Activated CD8-positive, alpha-beta T cell treated with anti-CD3 and anti-CD28 coated beads for 36 hours (primary cell): Measurements from ENCODE around the gene CNIH1. TPM values are rescaled to one million over a fixed set of nuclear protein-coding genes. Genes with fewer than 3 reads are reported as not detected.

ENCODE experiments used
- ATAC-seq: fragments of 200-7000 bp; cut with Tn5 transposase; one replicate; pipeline ENCODE4 v1.10.0; 2021; ENCODE audit warnings: mild to moderate bottlenecking, moderate library complexity
- CTCF ChIA-PET: fragments of 350-600 bp; sonication (Branson Sonifier 250); formaldehyde crosslinking; loops from one replicate; lab custom pipeline; 2021; ENCODE audit warnings: antibody characterized with exemption; lab: Charles Lee
- POLR2A ChIA-PET: fragments of 350-600 bp; sonication (Branson Sonifier 250); formaldehyde crosslinking; loops from one replicate; lab custom pipeline; 2021; ENCODE audit warnings: antibody characterized with exemption; lab: Charles Lee
- DNase-seq: peaks from one replicate; pipeline ENCODE4 v3.0.0-alpha.2; 2020
- H3K27ac Mint-ChIP-seq: one replicate; pipeline ENCODE4 v1.8.0; 2021; ENCODE audit warnings: mild to moderate bottlenecking, mixed read lengths
- H3K27me3 Mint-ChIP-seq: one replicate; pipeline ENCODE4 v1.8.0; 2021; ENCODE audit warnings: mixed read lengths
- H3K36me3 Mint-ChIP-seq: one replicate; pipeline ENCODE4 v1.8.0; 2021; ENCODE audit warnings: low read depth, mixed read lengths
- H3K4me1 Mint-ChIP-seq: one replicate; pipeline ENCODE4 v1.8.0; 2021; ENCODE audit warnings: low read depth, mixed read lengths
- H3K4me3 Mint-ChIP-seq: one replicate; pipeline ENCODE4 v1.8.0; 2021; ENCODE audit warnings: mild to moderate bottlenecking, moderate library complexity, mixed read lengths
- H3K9me3 Mint-ChIP-seq: one replicate; pipeline ENCODE4 v1.8.0; 2021; ENCODE audit warnings: mixed read lengths
- CTCF ChIP-seq: fragments of 200-600 bp; IDR thresholded peaks from one replicate; pipeline ENCODE4 v1.8.0; 2022; ENCODE audit warnings: antibody characterized with exemption, mild to moderate bottlenecking
- intact Hi-C: fragments of 100-400 bp; cut with micrococcal nuclease; formaldehyde crosslinking; loops from one replicate; pipeline ENCODE4 v1.10.0; 2022
- total RNA-seq, 2 experiments: library from RNA; stranded (reverse); gene quantifications; one replicate each; pipeline ENCODE4 v1.2.3, GENCODE V29; 2021

Gene CNIH1
- total RNA-seq, 2 experiments from 2014 or later, result 82.0 to 82.7 TPM

GRCh38 chr14:54488646-54489317 is 47.6 kb upstream of the CNIH1 start, which contains the start of gene GMFB:
Gene GMFB (minus strand): TSS chr14:54488980. CDS start chr14:54488927, 53 bp downstream.
- Mint-ChIP-seq H3K36me3 (peaks cover 11% of the 10 kb centered on the region), H3K4me3 (peak within 1 kb of the TSS; percentile 88), H3K9me3 (no peaks in the 10 kb centered on the region), H3K4me1 (peaks cover 44% of the 10 kb centered on the region), H3K27me3 (no peaks in the 10 kb centered on the region), H3K27ac (peak within 1 kb of the TSS; percentile 92)
- peak; percentile 92 for DNase-seq
- peak; percentile 37 for TF ChIP-seq CTCF
- ChIA-PET CTCF (interaction anchor here (0.6 to 3.2 kb wide), 6 partner anchors 20 to 723 kb away, joined by 3 to 12 read pairs (median 4); partner anchors contain the start of genes CGRRF1 and CNIH1), POLR2A (interaction anchor here (0.8 to 2.7 kb wide), 5 partner anchors 9 to 53 kb away, joined by 3 to 8 read pairs (median 3); partner anchors contain the start of gene CGRRF1)
- intact Hi-C loops, result loop anchor here (5.0 kb wide), 1 partner anchor 46 kb away; the partner anchor contains the start of gene CNIH1
- ATAC-seq, result peak; percentile 96

- Mint-ChIP-seq H3K27ac (peak overlapping the region; percentile 92), H3K4me1 (peaks cover 49% of the 10 kb centered on the region), H3K9me3 (no peaks in the 10 kb centered on the region), H3K4me3 (peak overlapping the region; percentile 88), H3K27me3 (no peaks in the 10 kb centered on the region), H3K36me3 (peaks cover 16% of the 10 kb centered on the region)
- ChIA-PET POLR2A (interaction anchor here (0.7 to 2.7 kb wide), 6 partner anchors 9 to 60 kb away, joined by 3 to 8 read pairs (median 3); partner anchors contain the start of gene CGRRF1), CTCF (interaction anchor here (1.0 to 3.2 kb wide), 7 partner anchors 21 to 724 kb away, joined by 3 to 12 read pairs (median 3); partner anchors contain the start of genes CDKN3, CGRRF1 and CNIH1)
- ATAC-seq, result no peak
- no peak for DNase-seq
- TF ChIP-seq CTCF, result no peak
- intact Hi-C loops, result loop anchor here (5.0 kb wide), 1 partner anchor 46 kb away; the partner anchor contains the start of gene CNIH1
Measured at GRCh38 chr14:54488318-54488645, 47.1 kb upstream of the CNIH1 start.

- DNase-seq (no peak), ATAC-seq (no peak)
- peak overlapping the region; percentile 92 for H3K27ac Mint-ChIP-seq
- H3K4me3 Mint-ChIP-seq, result peak overlapping the region; percentile 88
- H3K4me1 Mint-ChIP-seq, result peaks cover 52% of the 10 kb centered on the region
- ChIA-PET POLR2A (interaction anchor here (0.7 to 2.7 kb wide), 6 partner anchors 8 to 91 kb away, joined by 3 to 8 read pairs (median 4); partner anchors contain the start of genes CDKN3 and CGRRF1), CTCF (interaction anchor here (1.0 to 3.2 kb wide), 8 partner anchors 21 to 724 kb away, joined by 3 to 12 read pairs (median 4); partner anchors contain the start of genes CDKN3, CGRRF1, CNIH1 and SAMD4A)
- intact Hi-C loops, result loop anchor here (5.0 kb wide), 1 partner anchor 45 kb away; the partner anchor contains the start of gene CNIH1
- H3K36me3 Mint-ChIP-seq, result peaks cover 20% of the 10 kb centered on the region
- no peaks in the 10 kb centered on the region for H3K27me3 Mint-ChIP-seq
- no peak for TF ChIP-seq CTCF
- no peaks in the 10 kb centered on the region for H3K9me3 Mint-ChIP-seq
Measured at GRCh38 chr14:54487771-54488170, 46.6 kb upstream of the CNIH1 start.

- DNase-seq (no peak), ATAC-seq (no peak)
- no peaks in the 10 kb centered on the region for H3K9me3 Mint-ChIP-seq
- H3K36me3 Mint-ChIP-seq, result peaks cover 26% of the 10 kb centered on the region
- no peaks in the 10 kb centered on the region for H3K27me3 Mint-ChIP-seq
- intact Hi-C loops, result loop anchor here (5.0 kb wide), 1 partner anchor 44 kb away; the partner anchor contains the start of gene CNIH1
- H3K4me1 Mint-ChIP-seq, result peaks cover 56% of the 10 kb centered on the region
- POLR2A ChIA-PET, result interaction anchor here (1.2 to 2.7 kb wide), 3 partner anchors 22 to 48 kb away, joined by 3 to 8 read pairs (median 4); partner anchors contain the start of gene CGRRF1
- CTCF ChIA-PET, result interaction anchor here (1.2 to 2.7 kb wide), 3 partner anchors 45 to 288 kb away, joined by 4 to 8 read pairs (median 6); partner anchors contain the start of genes CNIH1 and SAMD4A
- H3K4me3 Mint-ChIP-seq, result peak overlapping the region; percentile 88
- no peak for TF ChIP-seq CTCF
- H3K27ac Mint-ChIP-seq, result peak overlapping the region; percentile 75
Measured at GRCh38 chr14:54486685-54487084, 45.5 kb upstream of the CNIH1 start.
